HepG2 (cell line): Measurements from ENCODE around the gene RNU5B-1. TPM values are rescaled to one million over a fixed set of nuclear protein-coding genes. Genes with fewer than 3 reads are reported as not detected.

Experiments used
- ATAC-seq: fragments of 200-7000 bp; cut with Tn5 transposase; 3 replicates; pipeline ENCODE4 v1.9.1; 2020; ENCODE audit warnings: mild to moderate bottlenecking, moderate library complexity
- BruUV-seq: library from RNA; stranded (reverse); fragments of 400-500 nt; replicated peaks from 2 replicates; lab custom pipeline; 2021; lab: Mats Ljungman, UMichigan
- CTCF ChIA-PET: fragments of 300-600 bp; formaldehyde crosslinking; extraction: SDS; loops from one replicate; lab custom pipeline; 2021; ENCODE audit warnings: low total read pairs, inconsistent platforms, low intra/inter-chr PET ratio; lab: Yijun Ruan, JAX
- POLR2A ChIA-PET: fragments of 350-600 bp; sonication (Branson Sonifier 250); formaldehyde crosslinking; loops from one replicate; lab custom pipeline; 2020; ENCODE audit warnings: antibody characterized with exemption, inconsistent platforms; lab: Yijun Ruan, JAX
- DNase-seq: peaks from one replicate; pipeline ENCODE4 v3.0.0-alpha.2; 2015; ENCODE audit warnings: low spot score
- FAIRE-seq: peaks from 3 replicates; lab custom pipeline; 2011; peaks lifted over from hg19 to GRCh38; lab: Jason Lieb, UNC
- H2AFZ ChIP-seq: one replicate; pipeline ENCODE4 v1.6.1; 2011; ENCODE audit warnings: low read length, inconsistent platforms
- H3K27ac ChIP-seq: fragments of 300-600 bp; 3 replicates; pipeline ENCODE4 v1.8.0; 2011; ENCODE audit warnings: mixed run types, mild to moderate bottlenecking, mixed read lengths, low read length, inconsistent platforms; ENCODE audit not compliant: insufficient read depth; ENCODE audit errors: extremely low read length
- H3K27me3 ChIP-seq, 2 experiments: fragments of 200-600 bp in 1 of 2; 2 replicates in 1 of 2; 3 replicates in 1 of 2; pipeline versions ENCODE4 v1.6.0 to v1.8.0; 2011; ENCODE audit warnings: low read length in 2 of 2, mild to moderate bottlenecking in 2 of 2, moderate library complexity in 2 of 2, inconsistent platforms in 1 of 2; ENCODE audit not compliant: insufficient read depth in 2 of 2, control insufficient read depth in 1 of 2
- H3K36me3 ChIP-seq, 2 experiments: fragments of 200-600 bp in 1 of 2; replicated peaks in 1 of 2; 2 replicates in 1 of 2; 3 replicates in 1 of 2; pipeline versions ENCODE4 v1.5.1 to v1.8.0; 2011; ENCODE audit warnings: low read length in 2 of 2, inconsistent platforms in 1 of 2; ENCODE audit not compliant: insufficient read depth in 2 of 2, control insufficient read depth in 1 of 2
- H3K4me1 ChIP-seq: 2 replicates; pipeline ENCODE4 v1.5.1; 2012; ENCODE audit warnings: low read length, inconsistent platforms; ENCODE audit not compliant: insufficient read depth
- H3K4me2 ChIP-seq: 2 replicates; pipeline ENCODE4 v1.6.0; 2011; ENCODE audit warnings: low read depth, low read length, inconsistent platforms
- H3K4me3 ChIP-seq, 3 experiments: fragments of 200-600 bp in 1 of 3; sonication (generic), shearing (Covaris generic) in 1 of 3; replicated peaks in 1 of 3; 2 replicates each; pipeline ENCODE4 v1.5.1; 2011 to 2016; ENCODE audit warnings: low read length in 3 of 3, inconsistent platforms in 2 of 3, low read depth in 2 of 3, mild to moderate bottlenecking in 2 of 3, control low read depth in 1 of 3, mixed read lengths in 1 of 3; ENCODE audit not compliant: insufficient read depth in 1 of 3
- H3K79me2 ChIP-seq: one replicate; pipeline ENCODE4 v1.6.1; 2011; ENCODE audit warnings: low read length, inconsistent platforms; ENCODE audit not compliant: insufficient read depth
- H3K9ac ChIP-seq: 2 replicates; pipeline ENCODE4 v1.6.0; 2011; ENCODE audit warnings: mild to moderate bottlenecking, low read depth, low read length, inconsistent platforms; ENCODE audit not compliant: insufficient read depth
- H3K9me3 ChIP-seq: 2 replicates; pipeline ENCODE4 v1.5.1; 2012; ENCODE audit warnings: mild to moderate bottlenecking, low read length
- H4K20me1 ChIP-seq: 2 replicates; pipeline ENCODE4 v1.6.0; 2011; ENCODE audit warnings: inconsistent platforms, mild to moderate bottlenecking, low read length, moderate library complexity; ENCODE audit not compliant: insufficient read depth
- CCDC6 ChIP-seq: sonication (generic); formaldehyde crosslinking; IDR thresholded peaks from 2 replicates; pipeline ENCODE4 v1.8.1; 2022; ENCODE audit warnings: mild to moderate bottlenecking, missing genetic modification reagents, moderate library complexity
- CEBPG ChIP-seq: IDR thresholded peaks from 2 replicates; pipeline ENCODE4 v1.6.1; 2016
- EEA1 ChIP-seq: sonication (generic); formaldehyde crosslinking; IDR thresholded peaks from 2 replicates; pipeline ENCODE4 v1.5.1; 2020; ENCODE audit warnings: mild to moderate bottlenecking, missing genetic modification reagents, borderline replicate concordance
- FOXA3 ChIP-seq: IDR thresholded peaks from 2 replicates; pipeline ENCODE4 v1.6.1; 2016; ENCODE audit warnings: missing genetic modification reagents, missing compliant biosample characterization
- MIER3 ChIP-seq: IDR thresholded peaks from 2 replicates; pipeline ENCODE4 v1.6.1; 2016; ENCODE audit warnings: missing compliant biosample characterization, borderline replicate concordance
- SIN3A ChIP-seq: IDR thresholded peaks from 2 replicates; pipeline ENCODE4 v1.6.1; 2011; ENCODE audit warnings: low read depth, mild to moderate bottlenecking, control low read depth, low read length, borderline replicate concordance
- TBL1XR1 ChIP-seq: fragments of 150-350 bp; IDR thresholded peaks from 2 replicates; pipeline ENCODE4 v1.6.1; 2014; ENCODE audit warnings: borderline replicate concordance, low read length; ENCODE audit not compliant: partially characterized antibody
- YEATS4 ChIP-seq: sonication (generic); formaldehyde crosslinking; IDR thresholded peaks from 2 replicates; pipeline ENCODE4 v1.4.0; 2020; ENCODE audit warnings: missing genetic modification reagents, borderline replicate concordance
- ZNF670 ChIP-seq: sonication (generic); formaldehyde crosslinking; IDR thresholded peaks from 2 replicates; pipeline ENCODE4 v1.8.0; 2022; ENCODE audit warnings: mild to moderate bottlenecking, missing genetic modification reagents, borderline replicate concordance
- ZNF761 ChIP-seq: sonication (generic); formaldehyde crosslinking; conservative IDR thresholded peaks from 2 replicates; pipeline ENCODE4 v1.4.0; 2020; ENCODE audit warnings: mild to moderate bottlenecking, missing genetic modification reagents
- ZNF776 ChIP-seq: sonication (generic); formaldehyde crosslinking; IDR thresholded peaks from 2 replicates; pipeline ENCODE4 v1.4.0; 2020; ENCODE audit warnings: mild to moderate bottlenecking, missing genetic modification reagents
- WGBS: methylation state at CpG from one replicate; pipeline ENCODE4 v1.1.6; 2017; ENCODE audit warnings: low lambda C conversion rate; 5-methylcytosine and 5-hydroxymethylcytosine counted together
- in situ Hi-C: cut with HindIII; loops from 2 replicates; pipeline ENCODE4 v1.10.0; 2017; ENCODE audit warnings: low pct_unique_long_range_greater_than_20kb; ENCODE audit not compliant: extremely low pct_ligation_motif_present
- intact Hi-C: fragments of 100-400 bp; cut with micrococcal nuclease; formaldehyde crosslinking; loops from one replicate; pipeline ENCODE4 v1.10.0; 2022; ENCODE audit not compliant: unreplicated experiment
- polyA plus RNA-seq, 8 experiments: library from polyadenylated mRNA; depleted of rRNA in 3 of 8; stranded (reverse) in 7 of 8; unstranded in 1 of 8; fragments of >200 nt; fragmentation: Illumina TruSeq in 4 of 8; extraction: Trizol in 4 of 8; gene quantifications; 2 replicates each; pipeline versions ENCODE4 v1.2.1 to v1.2.3, GENCODE V29; 2011 to 2016; ENCODE audit warnings: low read depth in 4 of 8, missing spikeins in 1 of 8, mixed read lengths in 1 of 8; ENCODE audit not compliant: insufficient read depth in 1 of 8
- total RNA-seq, 5 experiments: library from RNA; depleted of rRNA; stranded (reverse); fragments of >200 nt; fragmentation: Illumina TruSeq; extraction: Trizol; gene quantifications; 2 replicates each; pipeline ENCODE4 v1.2.3, GENCODE V29; 2016; ENCODE audit warnings: low read depth in 1 of 5
- TF ChIP-seq, protein P1 (sequence below): sonication (generic); formaldehyde crosslinking; IDR thresholded peaks from 2 replicates; pipeline ENCODE4 v1.8.0; 2022; ENCODE audit warnings: missing genetic modification reagents, mild to moderate bottlenecking, moderate library complexity, borderline replicate concordance
- TF ChIP-seq, protein P2 (sequence below): sonication (generic); formaldehyde crosslinking; IDR thresholded peaks from 2 replicates; pipeline ENCODE4 v1.4.0; 2020; ENCODE audit warnings: missing genetic modification reagents, borderline replicate concordance
- TF ChIP-seq, protein P3 (sequence below): sonication (generic); formaldehyde crosslinking; IDR thresholded peaks from 2 replicates; pipeline ENCODE4 v1.4.0; 2020; ENCODE audit warnings: missing genetic modification reagents
- TF ChIP-seq, protein P4 (sequence below): sonication (generic); formaldehyde crosslinking; IDR thresholded peaks from 2 replicates; pipeline ENCODE4 v1.8.1; 2022; ENCODE audit warnings: mild to moderate bottlenecking, missing genetic modification reagents

The RNU5B-1 gene
- total and polyA plus RNA-seq, 2 of the 13 experiments (the other 11 are each of a cell fraction or from before 2014, with no cell fraction given): 1,646 TPM; not detected in 1

DNA sequence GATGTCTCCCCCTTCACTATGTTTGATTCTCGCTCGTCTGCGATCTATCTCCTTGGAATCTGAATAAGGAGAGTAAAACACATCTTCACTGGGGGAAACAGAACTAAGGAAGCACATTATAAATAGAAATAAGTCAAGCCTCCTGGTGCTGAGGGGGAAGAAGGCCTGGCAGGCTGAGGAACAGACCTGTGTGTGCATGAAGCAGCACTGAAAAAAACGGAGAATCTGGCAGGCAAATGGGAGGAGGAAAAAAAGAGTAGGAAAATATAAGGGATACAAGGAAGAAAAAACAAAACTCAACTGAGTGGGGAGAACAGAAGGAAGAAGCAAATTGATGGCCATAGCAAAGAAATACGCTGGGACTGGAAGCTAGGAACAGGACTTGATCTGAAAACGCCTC, 43.5 kb upstream of the RNU5B-1 start:
- in situ Hi-C loops: no loop called here

DNA sequence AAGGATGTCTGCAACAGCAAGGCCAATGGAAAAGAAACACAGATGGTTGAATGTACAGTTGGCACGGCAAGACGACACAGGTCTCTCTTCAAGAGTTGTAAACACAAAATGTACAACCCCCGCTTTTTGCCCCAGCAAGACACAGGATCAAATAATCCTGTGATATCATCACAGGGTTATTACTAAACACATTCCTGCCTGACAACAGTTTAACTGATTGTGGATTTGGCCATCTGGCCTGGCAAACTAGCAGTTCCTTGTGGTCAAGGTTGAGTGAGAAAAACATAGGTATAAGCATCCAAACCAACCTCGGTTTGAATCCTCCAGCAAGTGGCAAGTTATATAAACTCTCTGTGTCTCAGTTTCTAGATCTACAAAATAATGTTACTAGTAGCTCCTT, 41.2 kb upstream of the RNU5B-1 start:
- H3K4me1 ChIP-seq: no peaks in the 10 kb centered on the region
- H3K27ac ChIP-seq: no peak overlapping the region
- intact Hi-C loops: no loop called here
- H3K4me3 ChIP-seq: no peak overlapping the region
- H3K4me2 ChIP-seq: no peak overlapping the region
- FAIRE-seq (no peak), DNase-seq (no peak), ATAC-seq (no peak)
- BruUV-seq: no TSS peak
- no peaks in the 10 kb centered on the region for H3K79me2 ChIP-seq
- CTCF ChIA-PET: no interaction called here
- in situ Hi-C loops: no loop called here
- WGBS: 94% methylated on average over 4 of the region's 4 CpGs
- H3K36me3 ChIP-seq: peaks cover 9 to 48% of the 10 kb centered on the region in 2 experiments; a peak in 4 of 5 replicates
- no peaks in the 10 kb centered on the region for H3K9me3 ChIP-seq
- no peaks in the 10 kb centered on the region for H4K20me1 ChIP-seq
- no peaks in the 10 kb centered on the region for H3K27me3 ChIP-seq
- no peak overlapping the region for H3K9ac ChIP-seq
- POLR2A ChIA-PET: no interaction called here
- no peak overlapping the region for H2AFZ ChIP-seq
- TF ChIP-seq ZNF776 (CRISPR knock-in tag) (no peak), CEBPG (CRISPR knock-in tag) (no peak), YEATS4 (no peak), MIER3 (CRISPR knock-in tag) (no peak), FOXA3 (CRISPR knock-in tag) (no peak), CCDC6 (CRISPR knock-in tag) (no peak)
- TF ChIP-seq, protein P1, sequence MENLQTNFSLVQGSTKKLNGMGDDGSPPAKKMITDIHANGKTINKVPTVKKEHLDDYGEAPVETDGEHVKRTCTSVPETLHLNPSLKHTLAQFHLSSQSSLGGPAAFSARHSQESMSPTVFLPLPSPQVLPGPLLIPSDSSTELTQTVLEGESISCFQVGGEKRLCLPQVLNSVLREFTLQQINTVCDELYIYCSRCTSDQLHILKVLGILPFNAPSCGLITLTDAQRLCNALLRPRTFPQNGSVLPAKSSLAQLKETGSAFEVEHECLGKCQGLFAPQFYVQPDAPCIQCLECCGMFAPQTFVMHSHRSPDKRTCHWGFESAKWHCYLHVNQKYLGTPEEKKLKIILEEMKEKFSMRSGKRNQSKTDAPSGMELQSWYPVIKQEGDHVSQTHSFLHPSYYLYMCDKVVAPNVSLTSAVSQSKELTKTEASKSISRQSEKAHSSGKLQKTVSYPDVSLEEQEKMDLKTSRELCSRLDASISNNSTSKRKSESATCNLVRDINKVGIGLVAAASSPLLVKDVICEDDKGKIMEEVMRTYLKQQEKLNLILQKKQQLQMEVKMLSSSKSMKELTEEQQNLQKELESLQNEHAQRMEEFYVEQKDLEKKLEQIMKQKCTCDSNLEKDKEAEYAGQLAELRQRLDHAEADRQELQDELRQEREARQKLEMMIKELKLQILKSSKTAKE (CRISPR knock-in tag): no peak
- TF ChIP-seq, protein P2, sequence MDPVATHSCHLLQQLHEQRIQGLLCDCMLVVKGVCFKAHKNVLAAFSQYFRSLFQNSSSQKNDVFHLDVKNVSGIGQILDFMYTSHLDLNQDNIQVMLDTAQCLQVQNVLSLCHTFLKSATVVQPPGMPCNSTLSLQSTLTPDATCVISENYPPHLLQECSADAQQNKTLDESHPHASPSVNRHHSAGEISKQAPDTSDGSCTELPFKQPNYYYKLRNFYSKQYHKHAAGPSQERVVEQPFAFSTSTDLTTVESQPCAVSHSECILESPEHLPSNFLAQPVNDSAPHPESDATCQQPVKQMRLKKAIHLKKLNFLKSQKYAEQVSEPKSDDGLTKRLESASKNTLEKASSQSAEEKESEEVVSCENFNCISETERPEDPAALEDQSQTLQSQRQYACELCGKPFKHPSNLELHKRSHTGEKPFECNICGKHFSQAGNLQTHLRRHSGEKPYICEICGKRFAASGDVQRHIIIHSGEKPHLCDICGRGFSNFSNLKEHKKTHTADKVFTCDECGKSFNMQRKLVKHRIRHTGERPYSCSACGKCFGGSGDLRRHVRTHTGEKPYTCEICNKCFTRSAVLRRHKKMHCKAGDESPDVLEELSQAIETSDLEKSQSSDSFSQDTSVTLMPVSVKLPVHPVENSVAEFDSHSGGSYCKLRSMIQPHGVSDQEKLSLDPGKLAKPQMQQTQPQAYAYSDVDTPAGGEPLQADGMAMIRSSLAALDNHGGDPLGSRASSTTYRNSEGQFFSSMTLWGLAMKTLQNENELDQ (CRISPR knock-in tag): no peak
- TF ChIP-seq, protein P3, sequence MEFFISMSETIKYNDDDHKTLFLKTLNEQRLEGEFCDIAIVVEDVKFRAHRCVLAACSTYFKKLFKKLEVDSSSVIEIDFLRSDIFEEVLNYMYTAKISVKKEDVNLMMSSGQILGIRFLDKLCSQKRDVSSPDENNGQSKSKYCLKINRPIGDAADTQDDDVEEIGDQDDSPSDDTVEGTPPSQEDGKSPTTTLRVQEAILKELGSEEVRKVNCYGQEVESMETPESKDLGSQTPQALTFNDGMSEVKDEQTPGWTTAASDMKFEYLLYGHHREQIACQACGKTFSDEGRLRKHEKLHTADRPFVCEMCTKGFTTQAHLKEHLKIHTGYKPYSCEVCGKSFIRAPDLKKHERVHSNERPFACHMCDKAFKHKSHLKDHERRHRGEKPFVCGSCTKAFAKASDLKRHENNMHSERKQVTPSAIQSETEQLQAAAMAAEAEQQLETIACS (CRISPR knock-in tag): no peak

More for the DNA sequence above, 43.5 kb upstream of the RNU5B-1 start:
- H3K79me2 ChIP-seq: no peaks in the 10 kb centered on the region
- H2AFZ ChIP-seq: no peak overlapping the region
- no peak overlapping the region for H3K4me3 ChIP-seq
- no peaks in the 10 kb centered on the region for H4K20me1 ChIP-seq
- 97% methylated on average over 6 of the region's 6 CpGs for WGBS
- CTCF ChIA-PET: no interaction called here
- H3K9me3 ChIP-seq: no peaks in the 10 kb centered on the region
- BruUV-seq: no TSS peak
- peaks cover 9 to 45% of the 10 kb centered on the region in 2 experiments; a peak in 4 of 5 replicates for H3K36me3 ChIP-seq
- no peak for ATAC-seq
- DNase-seq: no peak
- no peaks in the 10 kb centered on the region for H3K27me3 ChIP-seq
- POLR2A ChIA-PET: no interaction called here
- no peak overlapping the region for H3K27ac ChIP-seq
- no peak for TF ChIP-seq TBL1XR1
- TF ChIP-seq, protein P4, sequence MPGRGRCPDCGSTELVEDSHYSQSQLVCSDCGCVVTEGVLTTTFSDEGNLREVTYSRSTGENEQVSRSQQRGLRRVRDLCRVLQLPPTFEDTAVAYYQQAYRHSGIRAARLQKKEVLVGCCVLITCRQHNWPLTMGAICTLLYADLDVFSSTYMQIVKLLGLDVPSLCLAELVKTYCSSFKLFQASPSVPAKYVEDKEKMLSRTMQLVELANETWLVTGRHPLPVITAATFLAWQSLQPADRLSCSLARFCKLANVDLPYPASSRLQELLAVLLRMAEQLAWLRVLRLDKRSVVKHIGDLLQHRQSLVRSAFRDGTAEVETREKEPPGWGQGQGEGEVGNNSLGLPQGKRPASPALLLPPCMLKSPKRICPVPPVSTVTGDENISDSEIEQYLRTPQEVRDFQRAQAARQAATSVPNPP (CRISPR knock-in tag): no peak
- no peak for TF ChIP-seq ZNF761 (CRISPR knock-in tag)
- no peak for TF ChIP-seq EEA1
- no peak for TF ChIP-seq SIN3A
- no peak for TF ChIP-seq ZNF670 (CRISPR knock-in tag)
- no peak overlapping the region for H3K4me2 ChIP-seq
- FAIRE-seq: no peak
- intact Hi-C loops: no loop called here
- peaks cover 6% of the 10 kb centered on the region; the same call in 1 of the 2 replicates for H3K4me1 ChIP-seq
- H3K9ac ChIP-seq: no peak overlapping the region
